Smooth muscle cell (in vitro differentiated cells): ENCODE results near the gene ST8SIA1. TPM values are rescaled to one million over a fixed set of nuclear protein-coding genes. Genes with fewer than 3 reads are reported as not detected.

Source experiments
- DNase-seq: peaks from one replicate; lab custom pipeline; 2025; ENCODE audit not compliant: unreplicated experiment; lab: John Stamatoyannopoulos, UW
- H2AFZ ChIP-seq: fragments of 200-600 bp; sonication (generic); 2 replicates; pipeline ENCODE4 v1.6.0; 2016; ENCODE audit warnings: antibody characterized with exemption, low read depth, mild to moderate bottlenecking
- H3F3A ChIP-seq: fragments of 200-600 bp; sonication (generic); 2 replicates; pipeline ENCODE4 v1.6.0; 2017; ENCODE audit warnings: antibody characterized with exemption, low read depth
- H3K27ac ChIP-seq: fragments of 200-600 bp; sonication (generic); 2 replicates; pipeline ENCODE4 v1.5.1; 2016; ENCODE audit warnings: low read depth, mild to moderate bottlenecking
- H3K27me3 ChIP-seq: fragments of 200-600 bp; sonication (generic); 2 replicates; pipeline ENCODE4 v1.6.1; 2016; ENCODE audit warnings: low read depth, mild to moderate bottlenecking
- H3K36me3 ChIP-seq: fragments of 200-600 bp; sonication (generic); 2 replicates; pipeline ENCODE4 v1.5.1; 2016; ENCODE audit warnings: low read depth
- H3K4me1 ChIP-seq: fragments of 200-600 bp; sonication (generic); 2 replicates; pipeline ENCODE4 v1.5.1; 2016; ENCODE audit warnings: low read depth
- H3K4me2 ChIP-seq: fragments of 200-600 bp; sonication (generic); 2 replicates; pipeline ENCODE4 v1.6.0; 2016; ENCODE audit warnings: mild to moderate bottlenecking
- H3K4me3 ChIP-seq: fragments of 200-600 bp; sonication (generic); 2 replicates; pipeline ENCODE4 v1.5.1; 2016; ENCODE audit warnings: mild to moderate bottlenecking
- H3K79me2 ChIP-seq: fragments of 200-600 bp; sonication (generic); 2 replicates; pipeline ENCODE4 v1.6.0; 2016; ENCODE audit warnings: low read depth, mild to moderate bottlenecking
- H3K9ac ChIP-seq: fragments of 200-600 bp; sonication (generic); 2 replicates; pipeline ENCODE4 v1.6.0; 2016; ENCODE audit warnings: low read depth
- H3K9me3 ChIP-seq: fragments of 200-600 bp; sonication (generic); replicated peaks from 2 replicates; pipeline ENCODE4 v1.5.1; 2016; ENCODE audit warnings: low read depth
- H4K20me1 ChIP-seq: fragments of 200-600 bp; sonication (generic); 2 replicates; pipeline ENCODE4 v1.6.0; 2016; ENCODE audit warnings: low read depth
- CTCF ChIP-seq: fragments of 200-600 bp; sonication (generic); IDR thresholded peaks from 2 replicates; pipeline ENCODE4 v1.5.1; 2017; ENCODE audit warnings: borderline replicate concordance, mild to moderate bottlenecking, antibody characterized with exemption; ENCODE audit not compliant: insufficient read depth, poor library complexity, severe bottlenecking
- WGBS: methylation state at CpG from one replicate; pipeline ENCODE4 v1.1.7; 2016; ENCODE audit warnings: low lambda C conversion rate; 5-methylcytosine and 5-hydroxymethylcytosine counted together
- polyA plus RNA-seq: library from polyadenylated mRNA; unstranded; fragments of >200 nt; fragmentation: Nextera tagmentation; extraction: Ambion mirVana; gene quantifications from 2 replicates; pipeline ENCODE4 v1.2.1, GENCODE V29; 2016
- total RNA-seq: library from RNA; depleted of rRNA; stranded (reverse); fragments of >200 nt; gene quantifications from 2 replicates; pipeline ENCODE4 v1.2.3, GENCODE V29; 2014

The ST8SIA1 gene
- total and polyA plus RNA-seq, 2 experiments from 2014 or later, result 3.7 to 5.3 TPM

GRCh38 chr12:22287776-22288621, 46.5 kb downstream of the ST8SIA1 start:
- H3F3A ChIP-seq, result no peaks in the 10 kb centered on the region
- no peak overlapping the region for H3K27ac ChIP-seq
- peaks cover 14% of the 10 kb centered on the region for H3K4me1 ChIP-seq
- peak overlapping the region; percentile 25 for H3K4me2 ChIP-seq
- no peaks in the 10 kb centered on the region for H3K79me2 ChIP-seq
- H3K4me3 ChIP-seq, result no peak overlapping the region
- WGBS, result 44% methylated on average over 11 of the region's 11 CpGs
- no peak overlapping the region for H2AFZ ChIP-seq
- H3K9ac ChIP-seq, result no peak overlapping the region
- no peak for DNase-seq
- H3K36me3 ChIP-seq, result no peaks in the 10 kb centered on the region
- TF ChIP-seq CTCF, result no peak
- peaks cover 7% of the 10 kb centered on the region for H4K20me1 ChIP-seq
- no peaks in the 10 kb centered on the region for H3K27me3 ChIP-seq
- no peaks in the 10 kb centered on the region for H3K9me3 ChIP-seq

DNA sequence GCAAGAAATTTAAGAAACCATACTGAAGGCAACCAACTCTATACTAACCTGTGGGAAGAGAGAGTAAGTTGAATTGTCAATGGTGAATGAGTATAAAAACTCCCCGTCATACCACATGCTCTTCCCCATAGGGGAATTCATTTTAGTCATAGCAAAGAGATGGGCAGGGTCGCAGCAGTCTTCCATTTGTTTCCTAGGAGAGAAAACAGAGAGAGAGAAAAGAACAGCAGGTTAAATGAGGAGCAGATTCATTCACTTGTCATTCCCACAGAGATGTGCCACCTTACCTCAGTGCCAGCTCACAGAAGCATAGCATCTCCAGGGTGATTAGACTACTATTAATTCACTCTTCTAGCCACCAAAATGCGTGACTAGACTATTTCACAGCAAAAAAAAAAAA, 47.4 kb downstream of the ST8SIA1 start:
- H4K20me1 ChIP-seq, result peaks cover 7% of the 10 kb centered on the region
- no peak for TF ChIP-seq CTCF
- H3K27me3 ChIP-seq, result no peaks in the 10 kb centered on the region
- H2AFZ ChIP-seq, result no peak overlapping the region
- H3F3A ChIP-seq, result no peaks in the 10 kb centered on the region
- H3K79me2 ChIP-seq, result no peaks in the 10 kb centered on the region
- peak overlapping the region; percentile 15 for H3K4me2 ChIP-seq
- H3K4me1 ChIP-seq, result peaks cover 23% of the 10 kb centered on the region
- no peak overlapping the region for H3K4me3 ChIP-seq
- DNase-seq, result no peak
- H3K36me3 ChIP-seq, result no peaks in the 10 kb centered on the region
- 89% methylated on average over 3 of the region's 3 CpGs for WGBS
- H3K9me3 ChIP-seq, result no peaks in the 10 kb centered on the region
- H3K27ac ChIP-seq, result peak overlapping the region; percentile 31
- H3K9ac ChIP-seq, result no peak overlapping the region

GRCh38 chr12:22286569-22286968, 47.9 kb downstream of the ST8SIA1 start:
- no peaks in the 10 kb centered on the region for H3K9me3 ChIP-seq
- peak overlapping the region; percentile 31 for H3K27ac ChIP-seq
- peaks cover 7% of the 10 kb centered on the region for H4K20me1 ChIP-seq
- no peak overlapping the region for H2AFZ ChIP-seq
- no peaks in the 10 kb centered on the region for H3F3A ChIP-seq
- H3K4me3 ChIP-seq, result no peak overlapping the region
- no peak for TF ChIP-seq CTCF
- no peak overlapping the region for H3K9ac ChIP-seq
- H3K4me1 ChIP-seq, result peaks cover 26% of the 10 kb centered on the region
- H3K27me3 ChIP-seq, result no peaks in the 10 kb centered on the region
- no peak for DNase-seq
- H3K36me3 ChIP-seq, result no peaks in the 10 kb centered on the region
- H3K4me2 ChIP-seq, result peak overlapping the region; percentile 70
- H3K79me2 ChIP-seq, result no peaks in the 10 kb centered on the region

- no peak overlapping the region for H3K9ac ChIP-seq
- no peak overlapping the region for H2AFZ ChIP-seq
- no peak overlapping the region for H3K4me3 ChIP-seq
- no peak for TF ChIP-seq CTCF
- H3K27ac ChIP-seq, result peak overlapping the region; percentile 31
- peaks cover 26% of the 10 kb centered on the region for H3K4me1 ChIP-seq
- WGBS, result 29% methylated on average over 1 of the region's 1 CpG
- H3K4me2 ChIP-seq, result peak overlapping the region; percentile 70
- peaks cover 7% of the 10 kb centered on the region for H4K20me1 ChIP-seq
- H3K36me3 ChIP-seq, result no peaks in the 10 kb centered on the region
- no peaks in the 10 kb centered on the region for H3F3A ChIP-seq
- H3K79me2 ChIP-seq, result no peaks in the 10 kb centered on the region
- H3K27me3 ChIP-seq, result no peaks in the 10 kb centered on the region
- DNase-seq, result no peak
- H3K9me3 ChIP-seq, result no peaks in the 10 kb centered on the region
These were observed 48.7 kb downstream of the ST8SIA1 start for GRCh38 chr12:22285846-22286245.
